Measurements from ENCODE around the gene CHRDL2.

DNA sequence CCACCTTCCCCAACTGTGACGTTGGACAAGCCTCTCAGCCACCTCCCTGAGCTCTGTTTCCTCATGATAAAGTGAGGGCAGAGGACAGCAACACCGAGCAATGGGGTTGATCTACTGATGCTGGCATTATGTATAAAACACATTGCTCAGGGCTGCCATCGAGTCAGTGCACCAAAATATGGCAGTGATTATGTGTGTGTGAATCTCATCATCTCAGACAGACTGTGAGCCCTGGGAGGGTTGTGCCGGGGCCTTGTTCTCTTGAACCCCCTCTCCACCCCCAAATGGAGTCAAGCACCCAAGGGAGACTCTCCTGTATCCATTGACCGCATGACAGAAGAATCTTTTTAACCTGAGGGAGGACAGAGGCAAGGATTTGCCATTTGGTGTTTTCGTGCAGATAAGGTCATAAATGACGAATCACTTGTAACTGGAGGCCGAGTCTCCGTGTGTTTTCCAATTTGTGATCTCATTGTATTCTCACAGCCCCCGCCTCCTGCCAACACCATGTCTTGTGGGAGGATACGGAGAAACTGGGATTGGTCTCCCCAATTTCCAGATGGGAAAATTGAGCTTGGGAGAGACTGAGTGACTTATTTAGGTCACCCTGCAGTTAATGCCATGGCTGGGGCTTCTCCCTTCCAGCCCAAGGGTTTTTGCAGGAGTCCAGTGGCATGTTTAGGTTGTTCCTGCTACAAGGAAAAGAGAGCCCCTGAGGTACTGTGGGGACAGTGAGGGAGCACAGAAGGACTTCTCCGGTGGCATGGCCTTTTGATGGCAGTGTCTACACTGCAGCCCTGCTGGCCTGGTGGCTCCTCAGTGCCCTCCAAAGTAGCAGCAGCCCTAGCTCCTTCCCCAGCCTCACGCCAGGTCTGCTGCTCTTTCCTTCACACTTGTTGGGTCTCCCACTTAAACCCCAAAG lies 52.4 kb downstream of the CHRDL2 start:
- TF ChIP-seq POLR2A (IDR thresholded peaks at IDR 0.05), result no peak
- no peak for TF ChIP-seq CTCF (IDR thresholded peaks at IDR 0.05)

Measured in ovary (tissue), 3 donors.